Muscle layer of duodenum (tissue), 2 donors: ENCODE data around the gene ALKBH2.

Experiments used
- H3K27ac ChIP-seq: one replicate; pipeline ENCODE4 v1.7.0; 2013; ENCODE audit warnings: mild to moderate bottlenecking, low read length
- H3K27me3 ChIP-seq: one replicate; pipeline ENCODE4 v1.7.0; 2013; ENCODE audit warnings: low read depth, mild to moderate bottlenecking, control low read depth, low read length
- H3K36me3 ChIP-seq, 2 donors: one replicate each; pipeline ENCODE4 v1.7.0; 2013; ENCODE audit warnings: low read length in 2 of 2, control low read depth in 1 of 2, mild to moderate bottlenecking in 1 of 2; ENCODE audit not compliant: insufficient read depth in 2 of 2, control insufficient read depth in 1 of 2
- H3K4me1 ChIP-seq, 2 donors: one replicate each; pipeline ENCODE4 v1.7.0; 2013; ENCODE audit warnings: low read length in 2 of 2, mild to moderate bottlenecking in 2 of 2, control low read depth in 1 of 2, moderate library complexity in 1 of 2; ENCODE audit not compliant: insufficient read depth in 2 of 2, control insufficient read depth in 1 of 2
- H3K4me3 ChIP-seq, 2 donors: one replicate each; pipeline ENCODE4 v1.7.0; 2013; ENCODE audit warnings: low read length in 2 of 2, low read depth in 1 of 2, mild to moderate bottlenecking in 1 of 2
- H3K9me3 ChIP-seq, 2 donors: one replicate each; pipeline ENCODE4 v1.7.0; 2013; ENCODE audit warnings: low read length in 2 of 2, control low read depth in 1 of 2, mild to moderate bottlenecking in 1 of 2; ENCODE audit not compliant: control insufficient read depth in 1 of 2
- donor health status: healthy.

The ALKBH2 gene

DNA sequence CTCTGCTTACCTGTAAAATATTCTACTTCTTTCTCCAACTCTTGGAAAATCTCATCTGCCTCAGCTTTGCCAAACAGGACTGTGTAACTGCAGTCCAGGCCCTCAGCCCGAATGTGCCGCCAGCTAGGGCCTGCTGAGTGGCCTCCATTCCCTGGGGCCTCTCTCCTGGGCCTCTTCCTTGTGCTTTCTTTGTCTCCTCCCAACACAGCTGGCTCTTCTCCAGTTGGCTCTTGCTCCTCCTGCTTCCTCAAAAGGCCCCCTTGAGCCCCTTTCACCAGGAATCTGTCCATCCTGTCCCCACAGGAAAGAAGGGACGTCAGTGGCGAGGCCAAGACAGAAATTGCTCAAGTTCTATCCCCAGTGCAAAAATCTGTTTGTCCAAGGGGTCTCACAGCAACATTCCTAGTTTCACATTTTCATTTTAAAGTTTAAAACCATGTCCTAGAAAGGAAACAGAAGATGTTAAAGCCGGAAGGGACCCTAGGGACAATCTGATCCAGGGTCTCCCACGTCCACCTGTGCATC is 713 bp downstream of the ALKBH2 start:
- Histone ChIP-seq H3K4me1 (peaks cover 12 to 21% of the 10 kb centered on the region in 2 donors), H3K36me3 (peaks cover 8 to 24% of the 10 kb centered on the region in 2 donors), H3K27me3 (no peaks in the 10 kb centered on the region), H3K27ac (peak overlapping the region; percentile 87), H3K4me3 (peak overlapping the region; percentile 74 to 95), H3K9me3 (no peaks in the 10 kb centered on the region)

- H3K36me3 ChIP-seq, result peaks cover 9 to 51% of the 10 kb centered on the region in 2 donors
- H3K4me1 ChIP-seq, result peaks cover 12 to 19% of the 10 kb centered on the region in 2 donors
- no peak overlapping the region for H3K27ac ChIP-seq
- H3K9me3 ChIP-seq, result no peaks in the 10 kb centered on the region
- H3K27me3 ChIP-seq, result no peaks in the 10 kb centered on the region
- no peak overlapping the region for H3K4me3 ChIP-seq
These were observed 3.6 kb downstream of the ALKBH2 start for GRCh38 chr12:109089683-109090082.

DNA sequence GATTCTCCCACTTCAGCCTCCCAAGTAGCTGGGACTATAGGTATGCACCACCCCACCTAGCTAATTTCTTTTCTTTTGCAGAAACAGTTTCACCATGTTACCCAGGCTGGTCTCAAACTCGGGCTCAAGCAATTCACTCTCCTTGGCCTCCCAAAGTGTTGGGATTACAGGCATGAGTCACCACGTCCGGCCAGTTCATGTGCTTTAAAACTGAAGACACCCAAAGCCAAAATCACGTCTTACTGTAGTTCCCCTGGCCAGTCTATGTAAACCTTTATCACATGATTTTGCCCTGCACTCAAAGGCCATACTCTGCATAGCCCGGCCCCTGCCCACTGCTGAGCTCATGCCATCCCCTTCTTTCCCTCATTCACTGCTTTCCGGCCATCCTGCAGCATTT is 4.5 kb downstream of the ALKBH2 start:
- H3K4me3 ChIP-seq, result no peak overlapping the region
- no peaks in the 10 kb centered on the region for H3K9me3 ChIP-seq
- H3K4me1 ChIP-seq, result peaks cover 12 to 19% of the 10 kb centered on the region in 2 donors
- peaks cover 13 to 60% of the 10 kb centered on the region in 2 donors for H3K36me3 ChIP-seq
- no peak overlapping the region for H3K27ac ChIP-seq
- no peaks in the 10 kb centered on the region for H3K27me3 ChIP-seq

GRCh38 chr12:109087250-109087649 is 6.0 kb downstream of the ALKBH2 start:
- Histone ChIP-seq H3K36me3 (peaks cover 29 to 75% of the 10 kb centered on the region in 2 donors), H3K27me3 (no peaks in the 10 kb centered on the region), H3K27ac (no peak overlapping the region)

GRCh38 chr12:109085590-109085989 is 7.7 kb downstream of the ALKBH2 start:
- H3K36me3 ChIP-seq, result peaks cover 39 to 85% of the 10 kb centered on the region in 2 donors
- no peak overlapping the region for H3K4me3 ChIP-seq
- H3K4me1 ChIP-seq, result peaks cover 0 to 3% of the 10 kb centered on the region in 2 donors
- no peaks in the 10 kb centered on the region for H3K9me3 ChIP-seq
- H3K27me3 ChIP-seq, result no peaks in the 10 kb centered on the region
- no peak overlapping the region for H3K27ac ChIP-seq

More at GRCh38 chr12:109087250-109087649, 6.0 kb downstream of the ALKBH2 start:
- H3K9me3 ChIP-seq, result no peaks in the 10 kb centered on the region
- peaks cover 3 to 9% of the 10 kb centered on the region in 2 donors for H3K4me1 ChIP-seq
- no peak overlapping the region for H3K4me3 ChIP-seq

DNA sequence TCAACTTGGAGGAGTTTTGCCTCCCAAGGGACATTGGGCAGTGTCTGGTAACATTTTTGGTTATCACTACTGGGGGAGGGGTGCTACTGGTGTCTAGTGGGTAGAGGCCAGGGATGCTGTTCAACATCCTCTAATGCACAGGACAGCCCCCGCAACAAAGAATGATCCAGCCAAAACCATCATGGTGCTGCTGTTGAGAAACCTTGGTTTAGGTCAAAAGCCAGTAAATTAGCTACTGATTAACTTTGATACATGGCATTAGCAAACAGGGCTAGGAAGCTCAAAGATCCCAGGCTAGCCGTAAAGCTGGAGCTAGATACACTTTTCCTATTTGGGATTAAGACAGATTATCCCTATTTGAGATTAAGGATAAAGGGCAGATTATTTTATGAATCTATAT is 8.8 kb downstream of the ALKBH2 start:
- H3K27ac ChIP-seq, result no peak overlapping the region
- H3K36me3 ChIP-seq, result peaks cover 49 to 82% of the 10 kb centered on the region in 2 donors
- H3K4me1 ChIP-seq, result peaks cover 0 to 3% of the 10 kb centered on the region in 2 donors
- no peak overlapping the region for H3K4me3 ChIP-seq
- no peaks in the 10 kb centered on the region for H3K9me3 ChIP-seq
- no peaks in the 10 kb centered on the region for H3K27me3 ChIP-seq

DNA sequence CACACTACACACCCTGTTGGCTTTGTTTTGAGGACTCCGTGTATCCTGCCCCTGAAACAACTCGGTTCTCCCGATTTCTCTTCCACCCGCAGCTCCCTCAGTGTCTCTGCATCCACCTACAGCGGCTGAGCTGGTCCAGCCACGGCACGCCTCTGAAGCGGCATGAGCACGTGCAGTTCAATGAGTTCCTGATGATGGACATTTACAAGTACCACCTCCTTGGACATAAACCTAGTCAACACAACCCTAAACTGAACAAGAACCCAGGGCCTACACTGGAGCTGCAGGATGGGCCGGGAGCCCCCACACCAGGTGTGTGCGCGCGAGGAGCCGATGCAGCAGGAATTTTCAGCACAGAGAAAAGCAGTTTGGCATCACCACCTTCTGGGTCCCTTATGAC is 10.5 kb downstream of the ALKBH2 start:
- Histone ChIP-seq H3K9me3 (peaks cover 0 to 6% of the 10 kb centered on the region in 2 donors), H3K36me3 (peaks cover 43 to 87% of the 10 kb centered on the region in 2 donors), H3K27ac (no peak overlapping the region), H3K4me3 (no peak overlapping the region), H3K27me3 (no peaks in the 10 kb centered on the region), H3K4me1 (peaks cover 0 to 3% of the 10 kb centered on the region in 2 donors)

DNA sequence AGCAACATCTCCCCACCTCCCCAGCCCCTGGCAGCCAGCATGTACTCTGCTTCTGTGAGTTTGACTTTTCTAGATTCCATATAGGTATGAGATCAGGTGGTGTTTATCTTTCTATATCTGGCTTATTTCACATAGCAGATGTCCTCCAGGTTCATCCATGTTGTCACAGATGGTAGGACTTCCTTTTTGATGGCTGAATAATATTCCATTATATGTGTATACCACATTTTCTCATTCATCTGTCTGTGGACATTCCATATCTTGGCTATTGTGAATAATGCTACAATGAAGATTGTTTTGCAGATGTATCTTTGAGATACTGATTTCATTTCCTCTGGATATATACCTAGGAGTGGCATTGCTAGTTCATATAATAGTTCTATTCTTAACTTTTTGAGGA is 18.4 kb downstream of the ALKBH2 start:
- H3K4me3 ChIP-seq, result no peak overlapping the region
- no peaks in the 10 kb centered on the region for H3K4me1 ChIP-seq
- no peaks in the 10 kb centered on the region for H3K27me3 ChIP-seq
- peaks cover 0 to 6% of the 10 kb centered on the region in 2 donors for H3K9me3 ChIP-seq
- H3K36me3 ChIP-seq, result peaks cover 28 to 63% of the 10 kb centered on the region in 2 donors
- no peak overlapping the region for H3K27ac ChIP-seq

- Histone ChIP-seq H3K4me3 (no peak overlapping the region), H3K27ac (peak overlapping the region; percentile 61), H3K36me3 (peaks cover 48 to 64% of the 10 kb centered on the region in 2 donors), H3K4me1 (no peaks in the 10 kb centered on the region), H3K27me3 (no peaks in the 10 kb centered on the region), H3K9me3 (no peaks in the 10 kb centered on the region)
These were observed 23.7 kb downstream of the ALKBH2 start for GRCh38 chr12:109069307-109070271.

GRCh38 chr12:109065853-109066193 is 27.4 kb downstream of the ALKBH2 start:
- Histone ChIP-seq H3K27ac (no peak overlapping the region), H3K9me3 (no peaks in the 10 kb centered on the region), H3K36me3 (peaks cover 26 to 43% of the 10 kb centered on the region in 2 donors), H3K4me3 (no peak overlapping the region), H3K4me1 (no peaks in the 10 kb centered on the region), H3K27me3 (no peaks in the 10 kb centered on the region)

GRCh38 chr12:109065154-109065852 is 28.0 kb downstream of the ALKBH2 start:
- Histone ChIP-seq H3K4me1 (no peaks in the 10 kb centered on the region), H3K4me3 (no peak overlapping the region), H3K9me3 (no peaks in the 10 kb centered on the region), H3K36me3 (peaks cover 26 to 38% of the 10 kb centered on the region in 2 donors), H3K27me3 (no peaks in the 10 kb centered on the region), H3K27ac (no peak overlapping the region)
